T-helper 1 cell treated with Interleukin-12 subunit alpha and Interleukin-12 subunit beta and Interleukin-4 antibody, amounts not matched to agents 30 μg/mL and 1 μg/mL, for 36 hours (primary cell): ENCODE data around the gene ATG4B.

Experiments used
- H3K27ac Mint-ChIP-seq: one replicate; pipeline ENCODE4 v1.8.0; 2021; ENCODE audit warnings: mild to moderate bottlenecking, mixed read lengths
- H3K27me3 Mint-ChIP-seq: one replicate; pipeline ENCODE4 v1.8.0; 2021; ENCODE audit warnings: low read depth, mixed read lengths
- H3K36me3 Mint-ChIP-seq: one replicate; pipeline ENCODE4 v1.8.0; 2021; ENCODE audit warnings: low read depth, mixed read lengths
- H3K4me1 Mint-ChIP-seq: one replicate; pipeline ENCODE4 v1.8.0; 2021; ENCODE audit warnings: low read depth, mixed read lengths
- H3K4me3 Mint-ChIP-seq: one replicate; pipeline ENCODE4 v1.8.0; 2021; ENCODE audit warnings: mild to moderate bottlenecking, moderate library complexity, mixed read lengths
- H3K9me3 Mint-ChIP-seq: one replicate; pipeline ENCODE4 v1.8.0; 2021; ENCODE audit warnings: mixed read lengths

ATG4B gene

GRCh38 chr2:241645056-241645914, 7.8 kb downstream of the ATG4B start:
- Mint-ChIP-seq H3K4me1 (peaks cover 12% of the 10 kb centered on the region), H3K27me3 (no peaks in the 10 kb centered on the region), H3K9me3 (no peaks in the 10 kb centered on the region), H3K27ac (no peak overlapping the region), H3K36me3 (peaks cover 5% of the 10 kb centered on the region), H3K4me3 (no peak overlapping the region)

- Mint-ChIP-seq H3K4me3 (no peak overlapping the region), H3K9me3 (no peaks in the 10 kb centered on the region), H3K36me3 (peaks cover 5% of the 10 kb centered on the region)
Measured at GRCh38 chr2:241645915-241646645, 8.6 kb downstream of the ATG4B start.

GRCh38 chr2:241648453-241648852, 11.0 kb downstream of the ATG4B start:
- H3K36me3 Mint-ChIP-seq: peaks cover 8% of the 10 kb centered on the region
- H3K4me1 Mint-ChIP-seq: peaks cover 2% of the 10 kb centered on the region
- no peaks in the 10 kb centered on the region for H3K9me3 Mint-ChIP-seq
- no peak overlapping the region for H3K4me3 Mint-ChIP-seq
- no peaks in the 10 kb centered on the region for H3K27me3 Mint-ChIP-seq
- H3K27ac Mint-ChIP-seq: no peak overlapping the region

More at GRCh38 chr2:241645915-241646645, 8.6 kb downstream of the ATG4B start:
- H3K4me1 Mint-ChIP-seq: peaks cover 4% of the 10 kb centered on the region
- H3K27ac Mint-ChIP-seq: no peak overlapping the region
- no peaks in the 10 kb centered on the region for H3K27me3 Mint-ChIP-seq

DNA sequence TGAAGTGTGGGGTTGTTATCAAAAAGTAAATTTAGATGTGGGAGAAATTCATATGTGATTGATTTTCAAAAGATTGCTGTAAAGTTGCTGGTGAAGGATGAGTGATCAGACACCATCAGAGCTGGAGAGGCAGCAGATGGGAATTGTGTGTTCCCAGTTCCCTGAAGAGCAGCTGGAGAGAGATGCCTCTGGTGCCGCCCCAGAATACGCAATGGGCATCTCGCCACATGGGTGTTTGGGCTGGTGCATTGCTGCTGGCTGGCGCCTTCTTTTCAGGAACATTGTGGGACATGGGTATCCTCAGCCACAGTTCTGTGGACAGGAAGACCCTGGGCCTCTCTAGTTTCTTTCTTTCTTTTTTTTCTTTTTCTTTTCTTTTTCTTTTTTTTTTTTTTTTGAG, 11.9 kb downstream of the ATG4B start:
- H3K27ac Mint-ChIP-seq: no peak overlapping the region
- no peak overlapping the region for H3K4me3 Mint-ChIP-seq
- H3K4me1 Mint-ChIP-seq: peaks cover 2% of the 10 kb centered on the region
- no peaks in the 10 kb centered on the region for H3K9me3 Mint-ChIP-seq
- H3K36me3 Mint-ChIP-seq: peaks cover 8% of the 10 kb centered on the region
- no peaks in the 10 kb centered on the region for H3K27me3 Mint-ChIP-seq

DNA sequence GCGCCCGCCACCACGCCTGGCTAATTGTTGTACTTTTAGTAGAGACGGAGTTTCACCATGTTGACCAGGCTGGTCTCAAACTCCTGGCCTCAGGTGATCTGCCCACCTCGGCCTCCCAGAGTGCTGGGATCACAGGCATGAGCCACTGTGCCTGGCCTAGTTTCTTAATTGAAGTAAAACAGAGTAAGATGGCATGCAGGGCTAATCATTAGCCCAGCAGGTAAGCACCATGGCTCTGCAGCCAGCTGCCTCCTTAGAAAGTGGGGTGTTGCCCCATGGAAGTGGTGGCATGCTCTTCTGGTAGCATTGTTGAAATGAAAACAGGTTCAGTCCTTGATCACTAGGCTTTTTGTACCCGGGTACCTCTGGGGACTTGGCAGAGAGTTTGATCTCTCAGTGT, 12.4 kb downstream of the ATG4B start:
- H3K4me1 Mint-ChIP-seq: peaks cover 2% of the 10 kb centered on the region
- H3K27ac Mint-ChIP-seq: no peak overlapping the region
- H3K27me3 Mint-ChIP-seq: no peaks in the 10 kb centered on the region
- H3K4me3 Mint-ChIP-seq: no peak overlapping the region
- H3K36me3 Mint-ChIP-seq: peaks cover 7% of the 10 kb centered on the region
- H3K9me3 Mint-ChIP-seq: no peaks in the 10 kb centered on the region

DNA sequence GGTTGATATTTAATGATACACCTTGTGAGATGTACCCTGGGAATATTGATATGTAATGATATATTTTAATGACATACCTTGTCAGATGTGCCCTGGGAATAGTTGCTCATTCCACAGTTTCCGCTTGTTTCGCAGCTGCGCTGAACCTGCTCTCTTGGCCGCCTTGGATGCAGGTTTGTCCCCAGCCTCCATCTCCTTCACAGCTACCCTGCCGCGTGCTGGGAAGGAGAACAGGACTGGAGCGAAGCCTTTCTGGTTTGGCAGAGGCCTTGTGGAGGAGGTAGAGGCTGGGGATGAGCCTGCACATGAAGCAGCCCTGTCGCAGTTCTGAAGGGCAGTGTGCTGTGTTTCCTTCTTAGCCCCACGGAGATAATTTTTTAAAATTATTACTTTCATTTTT, 14.6 kb downstream of the ATG4B start:
- H3K9me3 Mint-ChIP-seq: no peaks in the 10 kb centered on the region
- peaks cover 2% of the 10 kb centered on the region for H3K4me1 Mint-ChIP-seq
- no peak overlapping the region for H3K4me3 Mint-ChIP-seq
- H3K36me3 Mint-ChIP-seq: peaks cover 17% of the 10 kb centered on the region
- no peaks in the 10 kb centered on the region for H3K27me3 Mint-ChIP-seq
- no peak overlapping the region for H3K27ac Mint-ChIP-seq

DNA sequence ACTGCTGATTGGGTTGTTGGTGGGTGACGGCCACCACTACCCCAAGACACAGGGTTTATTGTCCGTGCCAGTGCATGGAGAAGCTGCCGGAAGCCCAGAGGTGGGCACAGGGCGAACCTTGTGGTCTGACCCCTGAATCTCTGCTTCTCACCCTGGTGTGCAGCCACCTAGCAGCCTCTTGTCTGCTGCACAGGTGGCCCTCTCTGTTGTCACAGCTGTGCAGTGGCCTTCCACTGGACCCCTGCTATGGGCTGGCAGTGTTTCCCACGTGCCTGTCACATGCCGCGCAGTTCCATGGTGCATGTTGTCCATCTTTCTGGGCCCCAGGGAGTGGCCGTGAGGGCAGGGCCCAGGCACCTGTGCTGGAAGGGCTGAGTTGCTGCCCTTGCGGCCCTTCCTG, 15.2 kb downstream of the ATG4B start:
- no peak overlapping the region for H3K27ac Mint-ChIP-seq
- H3K9me3 Mint-ChIP-seq: no peaks in the 10 kb centered on the region
- H3K36me3 Mint-ChIP-seq: peaks cover 20% of the 10 kb centered on the region
- H3K27me3 Mint-ChIP-seq: no peaks in the 10 kb centered on the region
- no peak overlapping the region for H3K4me3 Mint-ChIP-seq
- H3K4me1 Mint-ChIP-seq: peaks cover 2% of the 10 kb centered on the region

DNA sequence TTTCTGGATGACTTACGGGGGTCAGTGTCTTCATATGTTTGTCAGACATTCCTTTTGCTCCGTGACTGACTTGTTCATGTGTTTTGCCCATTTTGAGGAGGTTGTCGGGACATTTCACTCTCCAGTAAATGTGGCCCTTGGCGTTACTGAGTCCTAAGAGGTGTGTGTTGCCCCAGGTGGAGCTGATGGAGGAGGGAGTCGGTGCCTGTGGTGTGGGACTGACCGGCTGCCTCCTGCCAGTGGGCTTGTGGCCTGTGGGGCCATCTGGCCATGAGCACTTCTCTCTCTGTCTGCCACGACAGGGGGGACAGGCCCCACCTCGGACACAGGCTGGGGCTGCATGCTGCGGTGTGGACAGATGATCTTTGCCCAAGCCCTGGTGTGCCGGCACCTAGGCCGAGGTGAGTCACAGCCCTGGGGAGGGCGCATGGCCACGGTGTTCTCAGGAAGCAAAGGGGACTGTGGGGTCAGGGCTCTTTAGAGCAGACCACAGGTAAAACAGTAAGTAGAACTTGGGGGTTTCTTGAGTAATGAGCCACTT, 15.8 kb downstream of the ATG4B start:
- Mint-ChIP-seq H3K4me1 (peaks cover 2% of the 10 kb centered on the region), H3K9me3 (no peaks in the 10 kb centered on the region), H3K27ac (no peak overlapping the region), H3K27me3 (no peaks in the 10 kb centered on the region), H3K4me3 (no peak overlapping the region), H3K36me3 (peaks cover 21% of the 10 kb centered on the region)

GRCh38 chr2:241654551-241654950, 17.1 kb downstream of the ATG4B start:
- H3K27ac Mint-ChIP-seq: no peak overlapping the region
- H3K4me1 Mint-ChIP-seq: no peaks in the 10 kb centered on the region

GRCh38 chr2:241655516-241656189, 18.2 kb downstream of the ATG4B start:
- Mint-ChIP-seq H3K4me3 (no peak overlapping the region), H3K27me3 (no peaks in the 10 kb centered on the region), H3K9me3 (no peaks in the 10 kb centered on the region), H3K4me1 (no peaks in the 10 kb centered on the region), H3K36me3 (peaks cover 31% of the 10 kb centered on the region), H3K27ac (no peak overlapping the region)

More at GRCh38 chr2:241654551-241654950, 17.1 kb downstream of the ATG4B start:
- H3K4me3 Mint-ChIP-seq: no peak overlapping the region
- H3K36me3 Mint-ChIP-seq: peaks cover 24% of the 10 kb centered on the region
- H3K9me3 Mint-ChIP-seq: no peaks in the 10 kb centered on the region
- H3K27me3 Mint-ChIP-seq: no peaks in the 10 kb centered on the region

- H3K27ac Mint-ChIP-seq: no peak overlapping the region
- no peaks in the 10 kb centered on the region for H3K4me1 Mint-ChIP-seq
- no peak overlapping the region for H3K4me3 Mint-ChIP-seq
- no peaks in the 10 kb centered on the region for H3K27me3 Mint-ChIP-seq
- no peaks in the 10 kb centered on the region for H3K9me3 Mint-ChIP-seq
- peaks cover 29% of the 10 kb centered on the region for H3K36me3 Mint-ChIP-seq
Measured at GRCh38 chr2:241656190-241656741, 18.8 kb downstream of the ATG4B start.

DNA sequence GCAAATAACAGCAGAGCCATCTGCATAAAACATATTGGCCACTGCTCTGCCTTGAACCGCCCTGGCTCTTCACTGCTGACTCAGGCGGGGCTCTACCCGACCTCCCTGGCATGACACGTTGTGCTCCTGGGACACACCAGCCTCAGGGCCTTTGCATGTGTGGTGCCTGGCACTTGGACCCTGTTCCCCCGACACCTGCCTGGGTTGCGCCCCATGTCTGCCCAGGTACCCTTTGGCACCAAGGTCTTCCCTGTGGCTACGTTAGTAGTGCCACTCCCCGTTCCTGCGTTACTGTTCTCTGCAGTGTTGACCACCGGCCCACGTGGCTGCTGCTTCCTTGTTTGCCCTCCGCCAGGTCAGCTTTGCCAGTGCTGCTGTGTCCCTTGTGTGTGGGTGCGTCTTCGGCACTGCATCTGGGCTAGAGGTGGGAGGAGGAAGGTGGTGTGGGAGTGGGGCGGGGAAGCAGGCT, 20.3 kb downstream of the ATG4B start:
- H3K36me3 Mint-ChIP-seq: peaks cover 30% of the 10 kb centered on the region
- H3K9me3 Mint-ChIP-seq: no peaks in the 10 kb centered on the region
- H3K27me3 Mint-ChIP-seq: no peaks in the 10 kb centered on the region
- no peaks in the 10 kb centered on the region for H3K4me1 Mint-ChIP-seq
- no peak overlapping the region for H3K27ac Mint-ChIP-seq
- no peak overlapping the region for H3K4me3 Mint-ChIP-seq

DNA sequence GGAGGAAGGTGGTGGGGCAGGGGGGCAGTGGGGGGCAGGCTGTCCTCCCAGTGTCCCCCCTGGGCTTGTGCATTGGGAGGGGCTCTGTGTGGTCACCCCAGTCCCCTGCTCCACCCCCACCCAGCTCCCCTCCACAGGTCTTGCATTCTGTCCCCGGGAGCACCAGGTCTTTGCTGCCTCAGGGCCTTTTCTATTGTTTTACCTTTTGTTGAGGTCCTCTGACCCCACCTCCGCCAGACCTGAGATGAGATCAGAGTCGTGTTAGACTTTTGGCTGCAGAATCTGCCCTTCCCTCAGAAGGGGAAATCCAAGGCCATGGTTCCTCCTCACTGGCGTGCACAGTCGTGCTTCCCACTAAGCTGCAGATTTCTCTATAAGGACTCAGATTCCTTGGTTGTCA, 20.8 kb downstream of the ATG4B start:
- peaks cover 30% of the 10 kb centered on the region for H3K36me3 Mint-ChIP-seq

DNA sequence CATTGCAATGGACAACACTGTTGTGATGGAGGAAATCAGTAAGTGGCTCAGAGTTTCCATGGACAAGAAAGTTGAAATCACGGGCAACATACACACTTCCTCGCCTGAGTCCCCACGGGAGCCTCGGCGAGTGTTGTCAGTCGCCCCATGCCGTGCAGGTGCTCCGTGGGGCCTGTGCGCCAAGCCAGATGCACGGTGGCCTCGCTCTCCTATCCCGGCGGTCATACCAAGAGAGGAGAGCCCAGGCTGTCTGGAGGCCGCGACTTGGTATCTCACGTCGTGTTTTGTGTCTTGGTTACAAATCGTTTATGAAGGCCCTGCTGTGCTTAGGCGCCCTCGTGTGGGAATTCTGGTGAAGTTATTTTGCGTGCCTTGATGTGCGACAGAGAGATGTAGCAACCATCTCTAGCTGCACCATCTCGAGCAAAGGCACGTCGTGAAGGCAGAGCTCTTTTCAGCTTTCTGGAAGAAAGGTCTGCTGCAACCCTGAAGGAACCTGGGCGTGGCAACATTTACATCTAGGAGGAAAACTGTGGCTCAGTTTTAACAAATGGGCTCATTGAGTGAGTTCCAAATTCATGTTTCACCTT, 21.8 kb downstream of the ATG4B start:
- Mint-ChIP-seq H3K36me3 (peaks cover 30% of the 10 kb centered on the region), H3K9me3 (no peaks in the 10 kb centered on the region), H3K27ac (no peak overlapping the region), H3K4me1 (no peaks in the 10 kb centered on the region), H3K27me3 (no peaks in the 10 kb centered on the region), H3K4me3 (no peak overlapping the region)

More for the DNA sequence above, 20.8 kb downstream of the ATG4B start:
- Mint-ChIP-seq H3K4me1 (no peaks in the 10 kb centered on the region), H3K9me3 (no peaks in the 10 kb centered on the region), H3K27me3 (no peaks in the 10 kb centered on the region), H3K4me3 (no peak overlapping the region), H3K27ac (no peak overlapping the region)
